ENCODE measurements around the gene ADAMTS16.

DNA sequence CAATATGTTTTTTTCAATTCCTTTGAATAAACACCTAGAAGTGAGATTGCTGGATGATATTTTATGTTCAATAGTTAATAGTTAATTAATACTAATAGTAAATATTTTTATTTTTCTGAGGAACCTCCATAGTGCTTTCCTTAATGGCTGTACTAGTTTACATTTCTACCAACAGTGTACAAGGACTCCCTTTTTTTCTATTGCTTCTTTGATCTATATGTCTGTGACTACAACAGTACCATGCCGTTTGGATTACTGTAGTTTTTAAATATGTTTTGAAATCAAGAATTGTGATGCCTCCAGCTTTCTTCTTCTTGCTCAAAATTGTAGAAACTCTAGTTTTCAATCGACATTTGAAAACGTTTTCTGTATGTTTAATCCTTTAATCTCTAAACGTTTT is 39.5 kb upstream of the ADAMTS16 start:
- TF ChIP-seq, protein P1, sequence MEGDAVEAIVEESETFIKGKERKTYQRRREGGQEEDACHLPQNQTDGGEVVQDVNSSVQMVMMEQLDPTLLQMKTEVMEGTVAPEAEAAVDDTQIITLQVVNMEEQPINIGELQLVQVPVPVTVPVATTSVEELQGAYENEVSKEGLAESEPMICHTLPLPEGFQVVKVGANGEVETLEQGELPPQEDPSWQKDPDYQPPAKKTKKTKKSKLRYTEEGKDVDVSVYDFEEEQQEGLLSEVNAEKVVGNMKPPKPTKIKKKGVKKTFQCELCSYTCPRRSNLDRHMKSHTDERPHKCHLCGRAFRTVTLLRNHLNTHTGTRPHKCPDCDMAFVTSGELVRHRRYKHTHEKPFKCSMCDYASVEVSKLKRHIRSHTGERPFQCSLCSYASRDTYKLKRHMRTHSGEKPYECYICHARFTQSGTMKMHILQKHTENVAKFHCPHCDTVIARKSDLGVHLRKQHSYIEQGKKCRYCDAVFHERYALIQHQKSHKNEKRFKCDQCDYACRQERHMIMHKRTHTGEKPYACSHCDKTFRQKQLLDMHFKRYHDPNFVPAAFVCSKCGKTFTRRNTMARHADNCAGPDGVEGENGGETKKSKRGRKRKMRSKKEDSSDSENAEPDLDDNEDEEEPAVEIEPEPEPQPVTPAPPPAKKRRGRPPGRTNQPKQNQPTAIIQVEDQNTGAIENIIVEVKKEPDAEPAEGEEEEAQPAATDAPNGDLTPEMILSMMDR (IDR thresholded peaks at IDR 0.05) = no peak
- TF ChIP-seq POLR2A (IDR thresholded peaks at IDR 0.05) = no peak
